Neural cell (in vitro differentiated cells): ENCODE data around the gene GRK4. TPM values are rescaled to one million over a fixed set of nuclear protein-coding genes. Genes with fewer than 3 reads are reported as not detected.

Source experiments
- H2AFZ ChIP-seq: fragments of 200-600, 300-800 bp; sonication (generic), shearing (Covaris generic); 2 replicates; pipeline ENCODE4 v1.6.0; 2014; ENCODE audit warnings: low read depth, mild to moderate bottlenecking, antibody characterized with exemption, low read length, moderate library complexity
- H3F3A ChIP-seq: fragments of 200-600 bp; shearing (Covaris generic); 2 replicates; pipeline ENCODE4 v1.6.1; 2016; ENCODE audit warnings: mild to moderate bottlenecking, moderate library complexity, mixed read lengths, antibody characterized with exemption, low read length; ENCODE audit not compliant: insufficient read depth, poor library complexity, severe bottlenecking
- H3K27ac ChIP-seq: fragments of 200-600, 300-800 bp; sonication (generic), shearing (Covaris generic); 2 replicates; pipeline ENCODE4 v1.5.1; 2014; ENCODE audit warnings: mild to moderate bottlenecking, low read length, moderate library complexity
- H3K27me3 ChIP-seq: fragments of 300-800, 200-600 bp; sonication (generic), shearing (Covaris generic); 2 replicates; pipeline ENCODE4 v1.6.0; 2014; ENCODE audit warnings: mild to moderate bottlenecking, low read depth, low read length, moderate library complexity; ENCODE audit not compliant: insufficient read depth
- H3K36me3 ChIP-seq: fragments of 300-800, 200-600 bp; sonication (generic), shearing (Covaris generic); 2 replicates; pipeline ENCODE4 v1.5.1; 2014; ENCODE audit warnings: mild to moderate bottlenecking, antibody characterized with exemption, low read length, moderate library complexity; ENCODE audit not compliant: insufficient read depth
- H3K4me2 ChIP-seq: fragments of 300-800, 200-600 bp; sonication (generic), shearing (Covaris generic); 2 replicates; pipeline ENCODE4 v1.6.0; 2014; ENCODE audit warnings: mild to moderate bottlenecking, low read length
- H3K4me3 ChIP-seq: fragments of 300-800, 200-600 bp; sonication (generic), shearing (Covaris generic); 2 replicates; pipeline ENCODE4 v1.5.1; 2014; ENCODE audit warnings: mild to moderate bottlenecking, low read length, moderate library complexity
- H3K79me2 ChIP-seq: fragments of 200-600 bp; shearing (Covaris generic); replicated peaks from 2 replicates; pipeline ENCODE4 v1.6.0; 2014; ENCODE audit warnings: mild to moderate bottlenecking, low read length, moderate library complexity; ENCODE audit not compliant: insufficient read depth
- H3K9ac ChIP-seq: fragments of 300-800, 200-600 bp; sonication (generic), shearing (Covaris generic); 2 replicates; pipeline ENCODE4 v1.6.1; 2016; ENCODE audit warnings: mild to moderate bottlenecking, low read length, mixed read lengths
- H3K9me2 ChIP-seq: fragments of 200-600 bp; shearing (Covaris generic); 2 replicates; pipeline ENCODE4 v1.6.1; 2016; ENCODE audit warnings: mild to moderate bottlenecking, low read length, mixed read lengths; ENCODE audit not compliant: insufficient read depth
- H3K9me3 ChIP-seq: fragments of 200-600, 300-800 bp; sonication (generic), shearing (Covaris generic); 2 replicates; pipeline ENCODE4 v1.6.1; 2016; ENCODE audit warnings: mild to moderate bottlenecking, mixed run types, low read length, moderate library complexity, mixed read lengths
- H4K20me1 ChIP-seq: fragments of 200-600 bp; shearing (Covaris generic); 2 replicates; pipeline ENCODE4 v1.6.1; 2016; ENCODE audit warnings: mild to moderate bottlenecking, mixed run types; ENCODE audit not compliant: insufficient read depth
- CTCF ChIP-seq: fragments of 450-650 bp; IDR thresholded peaks from 2 replicates; pipeline ENCODE4 v1.5.1; 2014; ENCODE audit warnings: antibody characterized with exemption, mild to moderate bottlenecking, moderate library complexity; ENCODE audit not compliant: poor library complexity, severe bottlenecking
- EP300 ChIP-seq: fragments of 450-650 bp; conservative IDR thresholded peaks from 2 replicates; pipeline ENCODE4 v1.6.1; 2014; ENCODE audit warnings: antibody characterized with exemption, mild to moderate bottlenecking, moderate library complexity; ENCODE audit not compliant: poor library complexity, severe bottlenecking
- EZH2 ChIP-seq: fragments of 200-600, 300-800 bp; shearing (Covaris generic), sonication (generic); IDR thresholded peaks from 2 replicates; pipeline ENCODE4 v1.6.1; 2014; ENCODE audit warnings: antibody characterized with exemption, low read length, borderline replicate concordance, mild to moderate bottlenecking; ENCODE audit not compliant: insufficient read depth, poor library complexity, severe bottlenecking
- MXI1 ChIP-seq: fragments of 450-650 bp; conservative IDR thresholded peaks from 2 replicates; pipeline ENCODE4 v1.6.1; 2014; ENCODE audit warnings: antibody characterized with exemption, mild to moderate bottlenecking; ENCODE audit not compliant: poor library complexity, severe bottlenecking
- POLR2AphosphoS5 ChIP-seq: IDR thresholded peaks from 2 replicates; pipeline ENCODE4 v1.6.1; 2012
- RAD21 ChIP-seq: fragments of 450-650 bp; conservative IDR thresholded peaks from 2 replicates; pipeline ENCODE4 v1.6.1; 2014; ENCODE audit warnings: antibody characterized with exemption, mild to moderate bottlenecking, moderate library complexity
- REST ChIP-seq: IDR thresholded peaks from 2 replicates; pipeline ENCODE4 v1.6.1; 2012; ENCODE audit warnings: borderline replicate concordance
- SMC3 ChIP-seq: fragments of 450-650 bp; conservative IDR thresholded peaks from 2 replicates; pipeline ENCODE4 v1.6.1; 2014; ENCODE audit warnings: antibody characterized with exemption, mild to moderate bottlenecking, moderate library complexity; ENCODE audit not compliant: poor library complexity
- TAF1 ChIP-seq: IDR thresholded peaks from 2 replicates; pipeline ENCODE4 v1.6.1; 2012; ENCODE audit warnings: low read depth
- polyA plus RNA-seq: library from polyadenylated mRNA; depleted of rRNA; stranded (reverse); fragments of >200 nt; gene quantifications from 2 replicates; pipeline ENCODE4 v1.2.3, GENCODE V29; 2014

GRK4 gene
- polyA plus RNA-seq, 1 donor from 2014 or later, result 17.4 TPM

GRCh38 chr4:3060946-3061345 is 97.6 kb downstream of the GRK4 start:
- H3K4me3 ChIP-seq, result no peak overlapping the region
- no peak overlapping the region for H2AFZ ChIP-seq
- H3K27me3 ChIP-seq, result no peaks in the 10 kb centered on the region
- H3K9me3 ChIP-seq, result no peaks in the 10 kb centered on the region
- no peaks in the 10 kb centered on the region for H3K79me2 ChIP-seq
- no peaks in the 10 kb centered on the region for H4K20me1 ChIP-seq
- H3K9ac ChIP-seq, result no peak overlapping the region
- TF ChIP-seq REST (no peak), SMC3 (no peak), POLR2AphosphoS5 (no peak), EZH2 (no peak), RAD21 (no peak), CTCF (no peak), TAF1 (no peak), EP300 (no peak), MXI1 (no peak)
- no peak overlapping the region for H3K27ac ChIP-seq
- no peaks in the 10 kb centered on the region for H3K36me3 ChIP-seq
- H3K9me2 ChIP-seq, result no peaks in the 10 kb centered on the region
- H3K4me2 ChIP-seq, result no peak overlapping the region
- H3F3A ChIP-seq, result no peaks in the 10 kb centered on the region

- no peaks in the 10 kb centered on the region for H3K9me3 ChIP-seq
- no peaks in the 10 kb centered on the region for H4K20me1 ChIP-seq
- H3K9me2 ChIP-seq, result no peaks in the 10 kb centered on the region
- no peak overlapping the region for H3K9ac ChIP-seq
- no peak overlapping the region for H3K4me3 ChIP-seq
- no peaks in the 10 kb centered on the region for H3K27me3 ChIP-seq
- H3K27ac ChIP-seq, result no peak overlapping the region
- no peak for TF ChIP-seq EZH2
- TF ChIP-seq REST, result no peak
- TF ChIP-seq EP300, result no peak
- no peak for TF ChIP-seq MXI1
- TF ChIP-seq TAF1, result no peak
- no peak for TF ChIP-seq CTCF
- no peak for TF ChIP-seq SMC3
- TF ChIP-seq POLR2AphosphoS5, result no peak
- no peak for TF ChIP-seq RAD21
- H3F3A ChIP-seq, result no peaks in the 10 kb centered on the region
- no peaks in the 10 kb centered on the region for H3K79me2 ChIP-seq
- H3K4me2 ChIP-seq, result no peak overlapping the region
- H3K36me3 ChIP-seq, result no peaks in the 10 kb centered on the region
- no peak overlapping the region for H2AFZ ChIP-seq
Observed at GRCh38 chr4:3062471-3062870, 99.1 kb downstream of the GRK4 start.
